DMS53 treated with DMSO at 0.1 percent for 48 hours (cell line): ENCODE measurements around the gene SUSD3.
"Not testable (repeated sequence)": the region's sequence is repeated elsewhere in the genome, so short reads cannot be mapped to it uniquely, and the experiment has no call there.

Experiments used
- DNase-seq: peaks from one replicate; lab custom pipeline; 2025; ENCODE audit not compliant: unreplicated experiment; lab: John Stamatoyannopoulos, UW

SUSD3 gene

GRCh38 chr9:93108291-93109041 lies 50.0 kb downstream of the SUSD3 start:
- DNase-seq = no peak

GRCh38 chr9:93110311-93110855 lies 51.9 kb downstream of the SUSD3 start:
- DNase-seq = no peak

- DNase-seq = no peak
Measured at GRCh38 chr9:93111001-93111370, 52.5 kb downstream of the SUSD3 start.

- no peak for DNase-seq
Measured at GRCh38 chr9:93111371-93112115, 53.0 kb downstream of the SUSD3 start.

- no peak for DNase-seq
Measured at GRCh38 chr9:93112116-93112863, 53.8 kb downstream of the SUSD3 start.

GRCh38 chr9:93112864-93113389 lies 54.4 kb downstream of the SUSD3 start:
- DNase-seq = no peak

- no peak for DNase-seq
Measured at GRCh38 chr9:93114169-93114983, 55.9 kb downstream of the SUSD3 start.

GRCh38 chr9:93114984-93115335 lies 56.5 kb downstream of the SUSD3 start:
- no peak for DNase-seq

- no peak for DNase-seq
Measured at GRCh38 chr9:93115486-93116071, 57.1 kb downstream of the SUSD3 start.

GRCh38 chr9:93116072-93116961 lies 57.8 kb downstream of the SUSD3 start:
- no peak for DNase-seq

- not testable (repeated sequence) for DNase-seq
Measured at GRCh38 chr9:93117521-93117920, 59.0 kb downstream of the SUSD3 start.

- DNase-seq = no peak
Measured at GRCh38 chr9:93117924-93118862, 59.7 kb downstream of the SUSD3 start.

GRCh38 chr9:93118863-93119702 lies 60.6 kb downstream of the SUSD3 start:
- DNase-seq = no peak

GRCh38 chr9:93119703-93119952 lies 61.1 kb downstream of the SUSD3 start:
- no peak for DNase-seq

- no peak for DNase-seq
Measured at GRCh38 chr9:93119953-93120845, 61.7 kb downstream of the SUSD3 start.

GRCh38 chr9:93120846-93121315 lies 62.4 kb downstream of the SUSD3 start:
- DNase-seq = no peak
